Fibroblast of lung (primary cell): ENCODE data around the gene TRAPPC12.

Experiments
- EZH2 ChIP-seq: IDR thresholded peaks from 2 replicates; pipeline ENCODE4 v1.5.1; 2012; ENCODE audit warnings: low read length, control low read depth, mild to moderate bottlenecking; ENCODE audit errors: missing control alignments
- TF ChIP-seq, protein P1 (sequence below), 2 donors: IDR thresholded peaks in 1 of 2; conservative IDR thresholded peaks in 1 of 2; 1 replicate in 1 of 2; 2 replicates in 1 of 2; pipeline ENCODE4 v1.5.1; 2011 to 2012; ENCODE audit warnings: low read length in 2 of 2, control low read depth in 1 of 2, inconsistent platforms in 1 of 2, low read depth in 1 of 2, mild to moderate bottlenecking in 1 of 2

DNA sequence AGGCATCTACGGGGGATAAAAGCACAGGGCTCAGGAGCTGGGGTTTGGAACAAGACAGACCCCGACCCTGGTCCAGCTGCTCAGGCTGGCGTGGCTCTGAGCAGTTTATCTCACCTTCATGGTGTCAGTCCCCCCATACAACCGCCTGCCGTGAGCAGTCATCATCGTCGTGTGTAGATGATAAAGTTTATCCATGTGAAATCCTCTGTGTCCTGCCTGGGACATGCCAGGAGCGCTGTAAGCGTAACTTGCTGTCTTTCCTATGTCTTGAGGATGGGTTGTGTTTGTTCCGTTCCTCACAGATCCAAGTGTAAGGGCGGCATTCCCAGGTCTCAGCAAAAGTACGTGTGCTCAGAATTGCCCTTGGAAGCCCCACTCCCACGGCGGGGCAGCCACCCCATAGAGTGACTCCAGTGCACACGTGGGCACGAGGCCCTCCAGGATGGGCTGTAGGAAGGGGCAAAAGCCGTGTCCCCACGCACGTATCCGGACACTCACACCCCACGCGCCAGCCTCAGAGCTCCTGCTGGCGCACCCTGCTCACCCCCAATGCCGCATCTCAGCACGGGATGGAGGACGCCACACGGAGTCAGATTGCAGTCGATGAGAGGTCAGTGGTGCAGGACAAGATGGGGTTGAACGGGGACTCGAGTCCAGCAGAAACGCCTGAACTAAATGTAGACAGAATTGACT, 88.9 kb downstream of the TRAPPC12 start:
- TF ChIP-seq, protein P1, sequence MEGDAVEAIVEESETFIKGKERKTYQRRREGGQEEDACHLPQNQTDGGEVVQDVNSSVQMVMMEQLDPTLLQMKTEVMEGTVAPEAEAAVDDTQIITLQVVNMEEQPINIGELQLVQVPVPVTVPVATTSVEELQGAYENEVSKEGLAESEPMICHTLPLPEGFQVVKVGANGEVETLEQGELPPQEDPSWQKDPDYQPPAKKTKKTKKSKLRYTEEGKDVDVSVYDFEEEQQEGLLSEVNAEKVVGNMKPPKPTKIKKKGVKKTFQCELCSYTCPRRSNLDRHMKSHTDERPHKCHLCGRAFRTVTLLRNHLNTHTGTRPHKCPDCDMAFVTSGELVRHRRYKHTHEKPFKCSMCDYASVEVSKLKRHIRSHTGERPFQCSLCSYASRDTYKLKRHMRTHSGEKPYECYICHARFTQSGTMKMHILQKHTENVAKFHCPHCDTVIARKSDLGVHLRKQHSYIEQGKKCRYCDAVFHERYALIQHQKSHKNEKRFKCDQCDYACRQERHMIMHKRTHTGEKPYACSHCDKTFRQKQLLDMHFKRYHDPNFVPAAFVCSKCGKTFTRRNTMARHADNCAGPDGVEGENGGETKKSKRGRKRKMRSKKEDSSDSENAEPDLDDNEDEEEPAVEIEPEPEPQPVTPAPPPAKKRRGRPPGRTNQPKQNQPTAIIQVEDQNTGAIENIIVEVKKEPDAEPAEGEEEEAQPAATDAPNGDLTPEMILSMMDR (conservative IDR thresholded peaks at IDR 0.05 in 1 of 2, IDR thresholded peaks at IDR 0.05 in 1 of 2; ENCODE audit: low read depth in 1 of 2, low read length in 2 of 2): no peak
- TF ChIP-seq EZH2: no peak
